Calu3 (cell line): ENCODE results near the gene C4orf50. TPM values are rescaled to one million over a fixed set of nuclear protein-coding genes. Genes with fewer than 3 reads are reported as not detected.
"Not testable (repeated sequence)": the region's sequence is repeated elsewhere in the genome, so short reads cannot be mapped to it uniquely, and the experiment has no call there.

Experiments used
- BruUV-seq: library from RNA; stranded (reverse); fragments of 400-500 nt; replicated peaks from 2 replicates; lab custom pipeline; 2021; lab: Mats Ljungman, UMichigan
- CTCF ChIA-PET: fragments of 300-600 bp; sonication (Branson Sonifier 250); formaldehyde crosslinking; loops from one replicate; lab custom pipeline; 2022; ENCODE audit warnings: antibody characterized with exemption; lab: Charles Lee
- DNase-seq: peaks from one replicate; pipeline ENCODE4 v3.0.0; 2022
- H3K27ac Mint-ChIP-seq: one replicate; pipeline ENCODE4 v1.8.0; 2022; ENCODE audit warnings: mixed read lengths; ENCODE audit not compliant: unreplicated experiment
- H3K27me3 Mint-ChIP-seq: one replicate; pipeline ENCODE4 v1.8.0; 2022; ENCODE audit warnings: mixed read lengths; ENCODE audit not compliant: unreplicated experiment
- H3K36me3 Mint-ChIP-seq: one replicate; pipeline ENCODE4 v1.8.0; 2022; ENCODE audit warnings: mild to moderate bottlenecking, moderate library complexity, mixed read lengths; ENCODE audit not compliant: insufficient read depth, unreplicated experiment
- H3K4me1 Mint-ChIP-seq: one replicate; pipeline ENCODE4 v1.8.0; 2022; ENCODE audit warnings: mild to moderate bottlenecking, low read depth, mixed read lengths; ENCODE audit not compliant: unreplicated experiment
- H3K4me3 Mint-ChIP-seq: one replicate; pipeline ENCODE4 v1.8.0; 2022; ENCODE audit warnings: mild to moderate bottlenecking, low read depth, moderate library complexity, mixed read lengths; ENCODE audit not compliant: unreplicated experiment
- H3K9me3 Mint-ChIP-seq: one replicate; pipeline ENCODE4 v1.8.0; 2022; ENCODE audit warnings: low read depth, mixed read lengths; ENCODE audit not compliant: unreplicated experiment
- intact Hi-C: fragments of 100-400 bp; cut with micrococcal nuclease; formaldehyde crosslinking; loops from one replicate; pipeline ENCODE4 v1.10.0; 2022; ENCODE audit not compliant: unreplicated experiment
- total RNA-seq: library from RNA; stranded (reverse); gene quantifications from 2 replicates; pipeline ENCODE4 v1.2.3, GENCODE V29; 2022
- TF ChIP-seq, protein P1 (sequence below): fragments of 200-600 bp; IDR thresholded peaks from one replicate; pipeline ENCODE4 v1.8.0; 2022; ENCODE audit warnings: antibody characterized with exemption; ENCODE audit not compliant: unreplicated experiment

The C4orf50 gene
- total RNA-seq, 1 experiment from 2014 or later = not detected

DNA sequence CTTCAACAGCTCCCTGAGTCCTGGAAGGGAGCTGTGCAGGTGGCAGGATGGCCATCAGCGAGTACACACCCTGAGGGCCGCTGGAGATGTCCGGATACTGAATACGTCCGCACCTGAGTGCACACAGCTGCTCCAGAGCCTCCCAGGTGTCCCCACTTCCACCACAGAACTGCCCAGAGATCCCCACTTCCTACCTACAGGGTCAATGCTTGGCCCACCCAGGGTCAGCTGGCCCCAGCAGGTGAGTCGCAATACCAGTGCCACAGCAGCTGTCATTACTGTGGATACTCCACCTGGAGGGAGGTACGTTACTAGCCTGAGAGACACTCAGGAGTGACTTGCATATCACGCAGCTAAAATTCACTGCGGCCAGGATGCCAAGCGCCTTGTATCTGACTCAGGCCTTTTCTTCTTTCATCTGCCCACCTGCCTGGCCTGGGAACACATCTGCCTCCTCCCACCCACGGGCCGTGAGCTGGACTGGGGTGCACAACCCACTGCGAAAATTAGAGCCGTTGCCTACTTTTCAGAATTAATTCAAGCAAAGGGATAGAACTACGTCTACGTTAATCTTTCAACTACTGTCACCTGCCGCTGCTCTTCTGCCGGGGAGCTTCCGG is 9.4 kb downstream of the C4orf50 start:
- Mint-ChIP-seq H3K9me3 (no peaks in the 10 kb centered on the region), H3K4me1 (no peaks in the 10 kb centered on the region), H3K4me3 (no peak overlapping the region), H3K27ac (no peak overlapping the region), H3K36me3 (no peaks in the 10 kb centered on the region), H3K27me3 (no peaks in the 10 kb centered on the region)
- no peak for DNase-seq
- CTCF ChIA-PET = no interaction called here
- BruUV-seq = no TSS peak
- TF ChIP-seq, protein P1, sequence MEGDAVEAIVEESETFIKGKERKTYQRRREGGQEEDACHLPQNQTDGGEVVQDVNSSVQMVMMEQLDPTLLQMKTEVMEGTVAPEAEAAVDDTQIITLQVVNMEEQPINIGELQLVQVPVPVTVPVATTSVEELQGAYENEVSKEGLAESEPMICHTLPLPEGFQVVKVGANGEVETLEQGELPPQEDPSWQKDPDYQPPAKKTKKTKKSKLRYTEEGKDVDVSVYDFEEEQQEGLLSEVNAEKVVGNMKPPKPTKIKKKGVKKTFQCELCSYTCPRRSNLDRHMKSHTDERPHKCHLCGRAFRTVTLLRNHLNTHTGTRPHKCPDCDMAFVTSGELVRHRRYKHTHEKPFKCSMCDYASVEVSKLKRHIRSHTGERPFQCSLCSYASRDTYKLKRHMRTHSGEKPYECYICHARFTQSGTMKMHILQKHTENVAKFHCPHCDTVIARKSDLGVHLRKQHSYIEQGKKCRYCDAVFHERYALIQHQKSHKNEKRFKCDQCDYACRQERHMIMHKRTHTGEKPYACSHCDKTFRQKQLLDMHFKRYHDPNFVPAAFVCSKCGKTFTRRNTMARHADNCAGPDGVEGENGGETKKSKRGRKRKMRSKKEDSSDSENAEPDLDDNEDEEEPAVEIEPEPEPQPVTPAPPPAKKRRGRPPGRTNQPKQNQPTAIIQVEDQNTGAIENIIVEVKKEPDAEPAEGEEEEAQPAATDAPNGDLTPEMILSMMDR = no peak
- intact Hi-C loops = no loop called here

DNA sequence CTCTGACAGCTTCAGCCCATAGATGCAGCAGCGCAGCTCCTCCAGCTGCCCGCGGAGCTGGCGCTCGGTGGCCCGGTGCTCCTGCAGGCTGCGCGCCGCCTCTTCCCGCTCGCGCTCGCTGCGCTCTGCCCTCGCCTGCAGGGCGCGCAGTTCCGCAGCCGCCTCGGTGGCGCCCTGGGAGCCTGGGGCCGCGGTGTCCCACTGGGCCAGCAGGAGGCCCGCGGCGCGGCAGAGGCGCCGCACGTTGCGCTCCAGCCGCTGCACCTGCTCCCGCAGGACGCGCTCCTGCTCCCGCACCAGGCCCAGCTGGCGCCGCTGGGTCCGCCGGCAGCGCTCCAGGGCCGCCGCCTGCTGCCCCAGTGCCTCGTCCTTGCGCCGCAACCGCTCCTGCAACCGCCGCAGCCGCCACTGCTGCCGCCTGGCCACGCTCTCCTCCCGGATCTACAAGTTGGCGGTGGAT is 10.1 kb downstream of the C4orf50 start:
- Mint-ChIP-seq H3K27me3 (no peaks in the 10 kb centered on the region), H3K4me3 (no peak overlapping the region), H3K27ac (no peak overlapping the region), H3K36me3 (no peaks in the 10 kb centered on the region), H3K4me1 (no peaks in the 10 kb centered on the region), H3K9me3 (no peaks in the 10 kb centered on the region)
- DNase-seq = no peak
- TF ChIP-seq, protein P1 = no peak
- CTCF ChIA-PET = no interaction called here
- intact Hi-C loops = no loop called here
- BruUV-seq = no TSS peak

DNA sequence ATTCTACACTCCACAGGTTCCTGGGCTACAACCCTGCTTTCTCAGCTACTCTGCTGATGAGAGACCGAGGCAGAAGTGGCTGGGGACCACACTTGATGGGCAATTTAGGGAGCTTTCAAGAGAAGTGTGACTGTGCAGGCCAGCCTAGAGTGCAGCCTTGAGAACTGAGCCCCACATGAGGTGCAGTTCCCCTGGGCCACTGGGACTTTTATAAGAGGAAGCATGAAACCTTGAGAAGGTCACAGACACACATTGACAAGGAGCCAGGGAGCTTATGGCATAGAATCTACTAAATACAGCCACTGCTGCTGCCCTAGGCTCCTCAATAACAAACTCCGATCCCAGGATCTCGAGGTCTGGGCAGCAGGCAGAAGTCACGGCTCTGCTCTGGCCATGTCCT is 13.1 kb downstream of the C4orf50 start:
- BruUV-seq = no TSS peak
- CTCF ChIA-PET = no interaction called here

DNA sequence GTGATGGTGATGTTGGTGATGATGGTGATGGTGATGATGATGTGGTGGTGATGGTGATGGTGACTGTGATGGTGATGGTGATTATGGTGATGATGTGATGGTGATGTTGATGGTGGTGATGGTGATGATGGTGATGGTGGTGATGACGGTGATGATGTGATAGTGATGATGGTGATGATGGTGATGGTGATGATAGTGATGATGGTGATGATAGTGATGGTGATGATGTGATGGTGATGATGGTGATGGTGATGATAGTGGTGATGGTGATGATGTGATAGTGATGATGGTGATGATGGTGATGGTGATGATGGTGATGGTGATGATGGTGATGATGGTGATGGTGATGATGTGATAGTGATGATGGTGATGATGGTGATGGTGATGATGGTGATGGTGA is 14.7 kb downstream of the C4orf50 start:
- H3K4me1 Mint-ChIP-seq, H3K27ac Mint-ChIP-seq, H3K9me3 Mint-ChIP-seq, H3K36me3 Mint-ChIP-seq, DNase-seq, H3K27me3 Mint-ChIP-seq, H3K4me3 Mint-ChIP-seq, BruUV-seq, intact Hi-C loops, CTCF ChIA-PET: not testable (repeated sequence)

More for the DNA sequence above, 13.1 kb downstream of the C4orf50 start:
- intact Hi-C loops = no loop called here
- Mint-ChIP-seq H3K9me3 (no peaks in the 10 kb centered on the region), H3K27me3 (no peaks in the 10 kb centered on the region), H3K27ac (no peak overlapping the region), H3K4me1 (no peaks in the 10 kb centered on the region), H3K4me3 (no peak overlapping the region), H3K36me3 (no peaks in the 10 kb centered on the region)
- DNase-seq = no peak
- TF ChIP-seq, protein P1 = no peak

DNA sequence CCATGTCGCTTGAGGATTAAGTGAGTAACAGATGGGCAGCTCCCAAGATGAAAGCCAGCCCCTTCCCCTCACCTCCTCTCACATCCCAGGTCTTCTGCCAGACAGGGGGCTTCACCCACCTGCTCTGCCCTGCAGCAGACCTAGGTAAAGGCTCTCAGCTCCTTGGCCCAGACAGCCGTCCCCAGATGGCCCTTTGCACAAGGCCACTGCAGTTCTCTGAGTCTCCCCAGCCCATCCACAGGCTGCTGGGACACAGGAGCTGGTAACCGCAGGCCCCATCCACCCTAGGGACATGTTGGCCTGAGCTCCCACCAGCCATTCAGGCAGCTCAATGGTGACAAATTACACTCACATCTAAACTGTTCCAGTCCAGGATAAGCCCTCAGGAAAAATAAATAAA is 15.3 kb downstream of the C4orf50 start:
- Mint-ChIP-seq H3K36me3 (no peaks in the 10 kb centered on the region), H3K4me1 (no peaks in the 10 kb centered on the region), H3K4me3 (no peak overlapping the region), H3K27me3 (no peaks in the 10 kb centered on the region), H3K9me3 (no peaks in the 10 kb centered on the region), H3K27ac (no peak overlapping the region)
- TF ChIP-seq, protein P1 = no peak
- DNase-seq = no peak
- intact Hi-C loops = no loop called here
- CTCF ChIA-PET = no interaction called here
- no TSS peak for BruUV-seq
